Measurements from ENCODE around the gene FFAR1. TPM values are rescaled to one million over a fixed set of nuclear protein-coding genes. Genes with fewer than 3 reads are reported as not detected.

The FFAR1 gene
- total RNA-seq, 2 experiments from 2014 or later, result not detected

GRCh38 chr19:35308910-35309309 lies 38.8 kb upstream of the FFAR1 start:
- peak overlapping the region; percentile 4 for H3K27ac Mint-ChIP-seq
- CTCF ChIA-PET, result interaction anchor here (1.2 kb wide), 1 partner anchor 159 kb away, joined by 3 read pairs; no protein-coding TSS in a partner anchor

GRCh38 chr19:35309481-35310279 lies 38.0 kb upstream of the FFAR1 start:
- DNase-seq (no peak), ATAC-seq (no peak)
- H3K4me1 Mint-ChIP-seq (ENCODE audit: low read depth), result peaks cover 6% of the 10 kb centered on the region
- H3K9me3 Mint-ChIP-seq (ENCODE audit: insufficient read depth), result no peaks in the 10 kb centered on the region
- H3K4me3 Mint-ChIP-seq, result no peak overlapping the region
- ChIA-PET POLR2A (no interaction called here), CTCF (no interaction called here)
- no peaks in the 10 kb centered on the region for H3K36me3 Mint-ChIP-seq (ENCODE audit: low read depth)
- H3K27me3 Mint-ChIP-seq (ENCODE audit: low read depth), result no peaks in the 10 kb centered on the region
- H3K27ac Mint-ChIP-seq, result no peak overlapping the region

More at GRCh38 chr19:35308910-35309309, 38.8 kb upstream of the FFAR1 start:
- no peaks in the 10 kb centered on the region for H3K27me3 Mint-ChIP-seq (ENCODE audit: low read depth)
- peaks cover 6% of the 10 kb centered on the region for H3K4me1 Mint-ChIP-seq (ENCODE audit: low read depth)
- H3K36me3 Mint-ChIP-seq (ENCODE audit: low read depth), result no peaks in the 10 kb centered on the region
- POLR2A ChIA-PET, result no interaction called here
- DNase-seq, result no peak
- H3K4me3 Mint-ChIP-seq, result no peak overlapping the region
- H3K9me3 Mint-ChIP-seq (ENCODE audit: insufficient read depth), result no peaks in the 10 kb centered on the region
- ATAC-seq, result no peak

- no peaks in the 10 kb centered on the region for H3K9me3 Mint-ChIP-seq (ENCODE audit: insufficient read depth)
- no peak overlapping the region for H3K4me3 Mint-ChIP-seq
- no peaks in the 10 kb centered on the region for H3K36me3 Mint-ChIP-seq (ENCODE audit: low read depth)
- peaks cover 6% of the 10 kb centered on the region for H3K4me1 Mint-ChIP-seq (ENCODE audit: low read depth)
- ChIA-PET CTCF (no interaction called here), POLR2A (no interaction called here)
- no peak for DNase-seq
- H3K27me3 Mint-ChIP-seq (ENCODE audit: low read depth), result no peaks in the 10 kb centered on the region
- no peak overlapping the region for H3K27ac Mint-ChIP-seq
- no peak for ATAC-seq
Measured at GRCh38 chr19:35310331-35310730, 37.4 kb upstream of the FFAR1 start.

GRCh38 chr19:35310811-35311465 lies 36.8 kb upstream of the FFAR1 start:
- POLR2A ChIA-PET, result no interaction called here
- Mint-ChIP-seq H3K36me3 (ENCODE audit: low read depth) (no peaks in the 10 kb centered on the region), H3K27ac (no peak overlapping the region), H3K27me3 (ENCODE audit: low read depth) (no peaks in the 10 kb centered on the region), H3K4me3 (no peak overlapping the region), H3K9me3 (ENCODE audit: insufficient read depth) (no peaks in the 10 kb centered on the region), H3K4me1 (ENCODE audit: low read depth) (peaks cover 6% of the 10 kb centered on the region)
- no peak for DNase-seq
- CTCF ChIA-PET, result interaction anchor here (1.1 kb wide), 1 partner anchor 244 kb away, joined by 3 read pairs; no protein-coding TSS in a partner anchor
- ATAC-seq, result no peak

GRCh38 chr19:35311901-35312665 lies 35.6 kb upstream of the FFAR1 start:
- no peak overlapping the region for H3K4me3 Mint-ChIP-seq
- ATAC-seq (no peak), DNase-seq (no peak)
- peaks cover 6% of the 10 kb centered on the region for H3K4me1 Mint-ChIP-seq (ENCODE audit: low read depth)
- ChIA-PET POLR2A (no interaction called here), CTCF (interaction anchor here (1.1 kb wide), 1 partner anchor 246 kb away, joined by 3 read pairs; no protein-coding TSS in a partner anchor)
- no peaks in the 10 kb centered on the region for H3K36me3 Mint-ChIP-seq (ENCODE audit: low read depth)
- no peaks in the 10 kb centered on the region for H3K9me3 Mint-ChIP-seq (ENCODE audit: insufficient read depth)
- H3K27ac Mint-ChIP-seq, result no peak overlapping the region
- H3K27me3 Mint-ChIP-seq (ENCODE audit: low read depth), result no peaks in the 10 kb centered on the region

GRCh38 chr19:35313587-35313986 lies 34.1 kb upstream of the FFAR1 start:
- H3K27ac Mint-ChIP-seq, result no peak overlapping the region

GRCh38 chr19:35314031-35314430 lies 33.7 kb upstream of the FFAR1 start:
- Mint-ChIP-seq H3K36me3 (ENCODE audit: low read depth) (no peaks in the 10 kb centered on the region), H3K4me1 (ENCODE audit: low read depth) (peaks cover 12% of the 10 kb centered on the region), H3K4me3 (no peak overlapping the region), H3K9me3 (ENCODE audit: insufficient read depth) (no peaks in the 10 kb centered on the region), H3K27me3 (ENCODE audit: low read depth) (no peaks in the 10 kb centered on the region), H3K27ac (no peak overlapping the region)
- ChIA-PET CTCF (interaction anchor here (1.7 to 1.8 kb wide), 2 partner anchors 181 to 196 kb away, joined by 4 to 5 read pairs; no protein-coding TSS in a partner anchor), POLR2A (no interaction called here)
- DNase-seq (no peak), ATAC-seq (no peak)

More at GRCh38 chr19:35313587-35313986, 34.1 kb upstream of the FFAR1 start:
- ChIA-PET CTCF (interaction anchor here (1.8 kb wide), 1 partner anchor 197 kb away, joined by 5 read pairs; no protein-coding TSS in a partner anchor), POLR2A (no interaction called here)
- no peaks in the 10 kb centered on the region for H3K27me3 Mint-ChIP-seq (ENCODE audit: low read depth)
- ATAC-seq, result no peak
- no peak for DNase-seq
- H3K9me3 Mint-ChIP-seq (ENCODE audit: insufficient read depth), result no peaks in the 10 kb centered on the region
- peaks cover 8% of the 10 kb centered on the region for H3K4me1 Mint-ChIP-seq (ENCODE audit: low read depth)
- no peak overlapping the region for H3K4me3 Mint-ChIP-seq
- H3K36me3 Mint-ChIP-seq (ENCODE audit: low read depth), result no peaks in the 10 kb centered on the region

GRCh38 chr19:35314858-35315470 lies 32.7 kb upstream of the FFAR1 start:
- ATAC-seq (no peak), DNase-seq (no peak)
- no peaks in the 10 kb centered on the region for H3K36me3 Mint-ChIP-seq (ENCODE audit: low read depth)
- H3K4me3 Mint-ChIP-seq, result no peak overlapping the region
- POLR2A ChIA-PET, result no interaction called here
- no peaks in the 10 kb centered on the region for H3K27me3 Mint-ChIP-seq (ENCODE audit: low read depth)
- H3K27ac Mint-ChIP-seq, result no peak overlapping the region
- H3K9me3 Mint-ChIP-seq (ENCODE audit: insufficient read depth), result no peaks in the 10 kb centered on the region
- CTCF ChIA-PET, result interaction anchor here (0.6 to 1.8 kb wide), 3 partner anchors 8 to 195 kb away, joined by 3 to 5 read pairs (median 4); no protein-coding TSS in a partner anchor
- peaks cover 13% of the 10 kb centered on the region for H3K4me1 Mint-ChIP-seq (ENCODE audit: low read depth)

- DNase-seq, result no peak
- Mint-ChIP-seq H3K9me3 (ENCODE audit: insufficient read depth) (no peaks in the 10 kb centered on the region), H3K4me1 (ENCODE audit: low read depth) (peaks cover 8% of the 10 kb centered on the region), H3K36me3 (ENCODE audit: low read depth) (no peaks in the 10 kb centered on the region), H3K4me3 (no peak overlapping the region), H3K27ac (no peak overlapping the region), H3K27me3 (ENCODE audit: low read depth) (no peaks in the 10 kb centered on the region)
- ChIA-PET POLR2A (no interaction called here), CTCF (no interaction called here)
- ATAC-seq, result no peak
Measured at GRCh38 chr19:35315883-35316282, 31.8 kb upstream of the FFAR1 start.

- ATAC-seq (no peak), DNase-seq (no peak)
- Mint-ChIP-seq H3K4me1 (ENCODE audit: low read depth) (peaks cover 8% of the 10 kb centered on the region), H3K27ac (no peak overlapping the region), H3K9me3 (ENCODE audit: insufficient read depth) (no peaks in the 10 kb centered on the region), H3K36me3 (ENCODE audit: low read depth) (no peaks in the 10 kb centered on the region), H3K27me3 (ENCODE audit: low read depth) (peaks cover 1% of the 10 kb centered on the region), H3K4me3 (no peak overlapping the region)
- ChIA-PET POLR2A (no interaction called here), CTCF (no interaction called here)
Measured at GRCh38 chr19:35316560-35316959, 31.1 kb upstream of the FFAR1 start.

- no peak overlapping the region for H3K4me3 Mint-ChIP-seq
- no peaks in the 10 kb centered on the region for H3K9me3 Mint-ChIP-seq (ENCODE audit: insufficient read depth)
- H3K4me1 Mint-ChIP-seq (ENCODE audit: low read depth), result peaks cover 8% of the 10 kb centered on the region
- H3K27ac Mint-ChIP-seq, result no peak overlapping the region
- CTCF ChIA-PET, result interaction anchor here (0.6 kb wide), 1 partner anchor 98 kb away, joined by 3 read pairs; no protein-coding TSS in a partner anchor
- peaks cover 5% of the 10 kb centered on the region for H3K27me3 Mint-ChIP-seq (ENCODE audit: low read depth)
- POLR2A ChIA-PET, result no interaction called here
- no peaks in the 10 kb centered on the region for H3K36me3 Mint-ChIP-seq (ENCODE audit: low read depth)
- no peak for ATAC-seq
- no peak for DNase-seq
Measured at GRCh38 chr19:35317464-35318043, 30.1 kb upstream of the FFAR1 start.

Measured in activated CD8-positive, alpha-beta T cell treated with anti-CD3 and anti-CD28 coated beads, Interleukin-2, amount 10 ng/mL, durations not matched to agents 7 days and 5 days (primary cell).